ENCODE data around the gene CFAP251.

- TF ChIP-seq REST (IDR thresholded peaks at IDR 0.05) (no peak), EP300 (IDR thresholded peaks at IDR 0.05) (no peak), KDM5A (IDR thresholded peaks at IDR 0.05) (no peak), CTCF (IDR thresholded peaks at IDR 0.05) (no peak), CHD2 (IDR thresholded peaks at IDR 0.05; ENCODE audit: low read length, partially characterized antibody) (no peak), SMC3 (IDR thresholded peaks at IDR 0.05) (no peak), POLR2AphosphoS2 (conservative IDR thresholded peaks at IDR 0.05; ENCODE audit: low read length) (no peak)
Measured at GRCh38 chr12:121953117-121953692, 34.8 kb downstream of the CFAP251 start.

Measured in A549 (cell line).